ENCODE measurements around the gene CNPY3.

CNPY3 gene

GRCh38 chr6:42974919-42975505 lies 45.7 kb downstream of the CNPY3 start:
- TF ChIP-seq POLR2AphosphoS5 (IDR thresholded peaks at IDR 0.05; ENCODE audit: low read depth, low read length) (no peak), POLR2A (IDR thresholded peaks at IDR 0.05; ENCODE audit: low read depth, low read length) (no peak), TAF1 (IDR thresholded peaks at IDR 0.05; ENCODE audit: borderline replicate concordance, low read depth, low read length) (no peak)
- DNase-seq (ENCODE audit: insufficient read length) (no peak), FAIRE-seq (no peak)

GRCh38 chr6:42978487-42978838 lies 49.2 kb downstream of the CNPY3 start:
- TF ChIP-seq POLR2A (IDR thresholded peaks at IDR 0.05; ENCODE audit: low read depth, low read length) (no peak), POLR2AphosphoS5 (IDR thresholded peaks at IDR 0.05; ENCODE audit: low read depth, low read length) (no peak), TAF1 (IDR thresholded peaks at IDR 0.05; ENCODE audit: borderline replicate concordance, low read depth, low read length) (no peak)
- DNase-seq (ENCODE audit: insufficient read length) (peak; percentile 37), FAIRE-seq (no peak)

GRCh38 chr6:42978839-42979522 lies 49.7 kb downstream of the CNPY3 start, which contains the start of gene PEX6:
TSS of gene PEX6 (minus strand) at chr6:42979181. CDS start at chr6:42979150, 31 bp downstream.
- TF ChIP-seq TAF1 (IDR thresholded peaks at IDR 0.05; ENCODE audit: borderline replicate concordance, low read depth, low read length) (peak; percentile 88), POLR2A (IDR thresholded peaks at IDR 0.05; ENCODE audit: low read depth, low read length) (peak; percentile 97), POLR2AphosphoS5 (IDR thresholded peaks at IDR 0.05; ENCODE audit: low read depth, low read length) (peak; percentile 96)
- DNase-seq (ENCODE audit: insufficient read length) (peak; percentile 96), FAIRE-seq (peak; percentile 95)

- DNase-seq (ENCODE audit: insufficient read length) (no peak), FAIRE-seq (no peak)
These were observed 50.4 kb downstream of the CNPY3 start for GRCh38 chr6:42979523-42980177.

GRCh38 chr6:42981836-42982235 lies 52.6 kb downstream of the CNPY3 start:
- DNase-seq (ENCODE audit: insufficient read length) (no peak), FAIRE-seq (no peak)
- no peak for TF ChIP-seq POLR2A (IDR thresholded peaks at IDR 0.05; ENCODE audit: low read depth, low read length)
- no peak for TF ChIP-seq TAF1 (IDR thresholded peaks at IDR 0.05; ENCODE audit: borderline replicate concordance, low read depth, low read length)
- TF ChIP-seq POLR2AphosphoS5 (IDR thresholded peaks at IDR 0.05; ENCODE audit: low read depth, low read length) = no peak

More at GRCh38 chr6:42979523-42980177, 50.4 kb downstream of the CNPY3 start:
- TF ChIP-seq TAF1 (IDR thresholded peaks at IDR 0.05; ENCODE audit: borderline replicate concordance, low read depth, low read length) = no peak
- no peak for TF ChIP-seq POLR2AphosphoS5 (IDR thresholded peaks at IDR 0.05; ENCODE audit: low read depth, low read length)
- no peak for TF ChIP-seq POLR2A (IDR thresholded peaks at IDR 0.05; ENCODE audit: low read depth, low read length)

GRCh38 chr6:42984001-42984923 lies 55.0 kb downstream of the CNPY3 start, which contains the start of gene PPP2R5D:
TSS of gene PPP2R5D (plus strand) at chr6:42984570. CDS start at chr6:42984678, 108 bp downstream.
- TF ChIP-seq POLR2AphosphoS5 (IDR thresholded peaks at IDR 0.05; ENCODE audit: low read depth, low read length) = peak; percentile 90
- TF ChIP-seq POLR2A (IDR thresholded peaks at IDR 0.05; ENCODE audit: low read depth, low read length) = peak; percentile 93
- TF ChIP-seq TAF1 (IDR thresholded peaks at IDR 0.05; ENCODE audit: borderline replicate concordance, low read depth, low read length) = peak; percentile 69; the same call in 1 of the 2 replicates
- peak; percentile 97 for FAIRE-seq
- peak; percentile 92 for DNase-seq (ENCODE audit: insufficient read length)

- DNase-seq (ENCODE audit: insufficient read length) = no peak
- TF ChIP-seq TAF1 (IDR thresholded peaks at IDR 0.05; ENCODE audit: borderline replicate concordance, low read depth, low read length) (no peak), POLR2AphosphoS5 (IDR thresholded peaks at IDR 0.05; ENCODE audit: low read depth, low read length) (no peak), POLR2A (IDR thresholded peaks at IDR 0.05; ENCODE audit: low read depth, low read length) (no peak)
- no peak for FAIRE-seq
These were observed 55.7 kb downstream of the CNPY3 start for GRCh38 chr6:42984924-42985475.

- DNase-seq (ENCODE audit: insufficient read length) (no peak), FAIRE-seq (no peak)
- TF ChIP-seq TAF1 (IDR thresholded peaks at IDR 0.05; ENCODE audit: borderline replicate concordance, low read depth, low read length) = no peak
- no peak for TF ChIP-seq POLR2AphosphoS5 (IDR thresholded peaks at IDR 0.05; ENCODE audit: low read depth, low read length)
- no peak for TF ChIP-seq POLR2A (IDR thresholded peaks at IDR 0.05; ENCODE audit: low read depth, low read length)
These were observed 58.5 kb downstream of the CNPY3 start for GRCh38 chr6:42987533-42988451.

- DNase-seq (ENCODE audit: insufficient read length) (no peak), FAIRE-seq (no peak)
- TF ChIP-seq TAF1 (IDR thresholded peaks at IDR 0.05; ENCODE audit: borderline replicate concordance, low read depth, low read length) (no peak), POLR2AphosphoS5 (IDR thresholded peaks at IDR 0.05; ENCODE audit: low read depth, low read length) (no peak), POLR2A (IDR thresholded peaks at IDR 0.05; ENCODE audit: low read depth, low read length) (no peak)
These were observed 59.3 kb downstream of the CNPY3 start for GRCh38 chr6:42988486-42989020.
